GM15510 (cell line): ENCODE results near the gene NRXN2.

ENCODE experiments used
- POLR2A ChIP-seq: IDR thresholded peaks from 3 replicates; pipeline ENCODE4 v1.6.1; 2011; ENCODE audit warnings: borderline replicate concordance; ENCODE audit not compliant: insufficient read length; ENCODE audit errors: extremely low read depth

The NRXN2 gene

GRCh38 chr11:64580412-64580811 lies 142.6 kb downstream of the NRXN2 start:
- TF ChIP-seq POLR2A = no peak

GRCh38 chr11:64577202-64577601 lies 145.8 kb downstream of the NRXN2 start:
- no peak for TF ChIP-seq POLR2A

GRCh38 chr11:64572143-64572542 lies 150.9 kb downstream of the NRXN2 start:
- TF ChIP-seq POLR2A = no peak

- no peak for TF ChIP-seq POLR2A
These were observed 151.4 kb downstream of the NRXN2 start for GRCh38 chr11:64571410-64572091.

- TF ChIP-seq POLR2A = no peak
These were observed 152.0 kb downstream of the NRXN2 start for GRCh38 chr11:64571050-64571409.

- no peak for TF ChIP-seq POLR2A
These were observed 152.7 kb downstream of the NRXN2 start for GRCh38 chr11:64570341-64570740.

- TF ChIP-seq POLR2A = no peak
These were observed 153.6 kb downstream of the NRXN2 start for GRCh38 chr11:64569300-64569970.

GRCh38 chr11:64568584-64569140 lies 154.3 kb downstream of the NRXN2 start:
- TF ChIP-seq POLR2A = no peak

GRCh38 chr11:64568041-64568571 lies 154.9 kb downstream of the NRXN2 start:
- no peak for TF ChIP-seq POLR2A

- no peak for TF ChIP-seq POLR2A
These were observed 155.8 kb downstream of the NRXN2 start for GRCh38 chr11:64566915-64567891.

GRCh38 chr11:64566042-64566914 lies 156.7 kb downstream of the NRXN2 start:
- no peak for TF ChIP-seq POLR2A

- TF ChIP-seq POLR2A = no peak
These were observed 157.8 kb downstream of the NRXN2 start for GRCh38 chr11:64564947-64565889.

- no peak for TF ChIP-seq POLR2A
These were observed 158.6 kb downstream of the NRXN2 start for GRCh38 chr11:64564419-64564818.
